ENCODE data around the gene GPX2.

GRCh38 chr14:64935508-64935907 is 7.0 kb downstream of the GPX2 start:
- no peak for TF ChIP-seq BHLHE40 (IDR thresholded peaks at IDR 0.05; ENCODE audit: borderline replicate concordance)
- no peak for TF ChIP-seq NFRKB (IDR thresholded peaks at IDR 0.05)
- no peak for TF ChIP-seq ELF4 (IDR thresholded peaks at IDR 0.05)
- TF ChIP-seq ZNF384 (IDR thresholded peaks at IDR 0.05) = no peak
- TF ChIP-seq LEF1 (IDR thresholded peaks at IDR 0.05; ENCODE audit: borderline replicate concordance) = no peak
- no peak for TF ChIP-seq SUZ12 (IDR thresholded peaks at IDR 0.05)
- TF ChIP-seq HDGF (IDR thresholded peaks at IDR 0.05; ENCODE audit: borderline replicate concordance) = no peak
